ENCODE data around the gene PRPF19.

DNA sequence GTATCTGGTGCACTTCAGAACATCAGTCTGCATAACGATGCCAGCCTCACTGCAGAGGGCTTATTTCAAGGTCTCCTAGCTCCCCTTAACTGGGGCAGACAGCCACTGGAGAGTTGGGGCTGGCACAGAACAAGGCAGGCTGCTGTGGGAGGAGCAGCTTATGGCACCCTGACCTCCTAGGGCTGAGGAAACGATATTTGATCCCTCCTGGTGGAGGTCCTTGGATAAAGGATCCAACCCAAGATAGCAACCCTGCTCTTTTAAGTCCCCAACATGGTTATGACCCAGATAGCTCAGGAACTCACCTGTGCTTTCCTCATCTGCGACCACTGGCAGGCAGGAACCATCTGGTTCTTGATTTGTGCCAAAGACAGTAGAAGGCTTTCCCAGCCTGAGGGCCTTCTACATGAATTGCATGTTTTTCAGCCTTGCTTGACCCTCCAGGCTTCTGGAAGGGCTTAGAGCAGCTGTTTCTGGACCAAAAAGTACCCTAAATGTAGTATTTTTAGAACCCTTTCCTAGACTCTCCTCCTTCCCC lies 10.4 kb upstream of the PRPF19 start:
- TF ChIP-seq POLR2A (IDR thresholded peaks at IDR 0.05; ENCODE audit: low read depth, low read length) (no peak), SPI1 (IDR thresholded peaks at IDR 0.05; ENCODE audit: low read depth, low read length) (no peak), POLR2AphosphoS5 (IDR thresholded peaks at IDR 0.05; ENCODE audit: low read depth, low read length) (no peak), POU2F2 (IDR thresholded peaks at IDR 0.05; ENCODE audit: low read depth, low read length) (no peak), TAF1 (IDR thresholded peaks at IDR 0.05; ENCODE audit: low read depth, low read length) (no peak)
